Keratinocyte (primary cell): ENCODE data around the gene VPS37C. TPM values are rescaled to one million over a fixed set of nuclear protein-coding genes. Genes with fewer than 3 reads are reported as not detected.

Experiments
- DNase-seq: peaks from one replicate; pipeline ENCODE4 v3.0.0-alpha.2; 2011; ENCODE audit warnings: low read depth, missing footprints, low spot score
- FAIRE-seq: peaks from 2 replicates; lab custom pipeline; 2011; peaks lifted over from hg19 to GRCh38; lab: Jason Lieb, UNC
- H2AFZ ChIP-seq: 2 replicates; pipeline ENCODE4 v1.6.0; 2012; ENCODE audit warnings: low read length, control low read depth, inconsistent platforms; ENCODE audit not compliant: control insufficient read depth
- H3K27ac ChIP-seq: 2 replicates; pipeline ENCODE4 v1.5.1; 2011; ENCODE audit warnings: low read length; ENCODE audit not compliant: control insufficient read depth, insufficient read depth
- H3K27me3 ChIP-seq: 3 replicates; pipeline ENCODE4 v1.6.0; 2011; ENCODE audit warnings: low read length; ENCODE audit not compliant: control insufficient read depth, insufficient read depth; ENCODE audit errors: extremely low read depth
- H3K36me3 ChIP-seq, 2 experiments: 2 replicates in 1 of 2; 3 replicates in 1 of 2; pipeline ENCODE4 v1.5.1; 2011; ENCODE audit warnings: low read length in 2 of 2, mild to moderate bottlenecking in 1 of 2; ENCODE audit not compliant: control insufficient read depth in 2 of 2, insufficient read depth in 2 of 2; ENCODE audit errors: extremely low read depth in 1 of 2
- H3K4me1 ChIP-seq: 3 replicates; pipeline ENCODE4 v1.5.1; 2011; ENCODE audit warnings: low read length; ENCODE audit not compliant: control insufficient read depth, insufficient read depth; ENCODE audit errors: extremely low read depth
- H3K4me2 ChIP-seq: 3 replicates; pipeline ENCODE4 v1.6.0; 2011; ENCODE audit warnings: low read depth, low read length; ENCODE audit not compliant: control insufficient read depth, insufficient read depth; ENCODE audit errors: extremely low read depth
- H3K4me3 ChIP-seq, 3 experiments: fragments of 200-600 bp in 1 of 3; sonication (generic) in 1 of 3; 2 replicates in 2 of 3; 3 replicates in 1 of 3; pipeline ENCODE4 v1.5.1; 2011 to 2016; ENCODE audit warnings: low read length in 3 of 3, mild to moderate bottlenecking in 3 of 3, control low read depth in 2 of 3, inconsistent platforms in 1 of 3, low read depth in 1 of 3, mixed read lengths in 1 of 3, mixed run types in 1 of 3, moderate library complexity in 1 of 3; ENCODE audit not compliant: control insufficient read depth in 2 of 3, insufficient read depth in 2 of 3; ENCODE audit errors: extremely low read depth in 1 of 3
- H3K79me2 ChIP-seq: 2 replicates; pipeline ENCODE4 v1.6.0; 2012; ENCODE audit warnings: low read length; ENCODE audit not compliant: control insufficient read depth, insufficient read depth
- H3K9ac ChIP-seq: 3 replicates; pipeline ENCODE4 v1.6.0; 2011; ENCODE audit warnings: low read length; ENCODE audit not compliant: control insufficient read depth, insufficient read depth; ENCODE audit errors: extremely low read depth
- H3K9me1 ChIP-seq: 3 replicates; pipeline ENCODE4 v1.6.0; 2011; ENCODE audit warnings: low read length; ENCODE audit not compliant: control insufficient read depth, insufficient read depth; ENCODE audit errors: extremely low read depth
- H3K9me3 ChIP-seq: 2 replicates; pipeline ENCODE4 v1.5.1; 2012; ENCODE audit warnings: low read depth, low read length; ENCODE audit not compliant: control insufficient read depth
- H4K20me1 ChIP-seq: 3 replicates; pipeline ENCODE4 v1.6.0; 2011; ENCODE audit warnings: low read length; ENCODE audit not compliant: control insufficient read depth, insufficient read depth; ENCODE audit errors: extremely low read depth
- CTCF ChIP-seq, 3 experiments: IDR thresholded peaks in 1 of 3; conservative IDR thresholded peaks in 1 of 3; optimal IDR thresholded peaks in 1 of 3; 2 replicates in 2 of 3; 3 replicates in 1 of 3; pipeline versions ENCODE3 to v1.5.1; 2011; ENCODE audit warnings: low read length in 3 of 3, mild to moderate bottlenecking in 3 of 3, moderate library complexity in 2 of 3, control low read depth in 1 of 3, inconsistent platforms in 1 of 3; ENCODE audit not compliant: insufficient read depth in 2 of 3; ENCODE audit errors: extremely low read depth in 1 of 3
- EZH2 ChIP-seq: IDR thresholded peaks from one replicate; pipeline ENCODE4 v1.6.1; 2012; ENCODE audit warnings: inconsistent platforms, mild to moderate bottlenecking, low read length, moderate library complexity
- dilution Hi-C: fragments of 300-500 bp; cut with MboI; formaldehyde crosslinking; loops from one replicate; pipeline ENCODE4 v1.7.0; 2020; ENCODE audit warnings: low sequenced_read_pairs; ENCODE audit not compliant: extremely low pct_ligation_motif_present
- polyA plus RNA-seq, 5 experiments: library from polyadenylated mRNA; depleted of rRNA in 3 of 5; stranded (reverse) in 3 of 5; stranded (forward) in 1 of 5; unstranded in 1 of 5; fragments of >200 nt; gene quantifications; 1 replicate in 1 of 5; 2 replicates in 3 of 5; 3 replicates in 1 of 5; pipeline versions ENCODE4 v1.2.1 to v1.2.3, GENCODE V29; 2011 to 2012; ENCODE audit warnings: missing spikeins in 2 of 5, low read depth in 1 of 5, low replicate concordance in 1 of 5

The VPS37C gene
- polyA plus RNA-seq, 1 donor (not counting 4 experiments of a cell fraction or from before 2014, with no cell fraction given) = 8.0 TPM

- H3K9me3 ChIP-seq = no peaks in the 10 kb centered on the region
- no peak for FAIRE-seq
These were observed 70.7 kb downstream of the VPS37C start for GRCh38 chr11:61090521-61090920.

GRCh38 chr11:61089806-61090491 is 71.3 kb downstream of the VPS37C start:
- Histone ChIP-seq H3K9ac (no peak overlapping the region), H3K9me3 (no peaks in the 10 kb centered on the region), H3K4me2 (no peak overlapping the region), H3K27me3 (no peaks in the 10 kb centered on the region), H3K36me3 (no peaks in the 10 kb centered on the region), H3K4me1 (no peaks in the 10 kb centered on the region), H3K4me3 (no peak overlapping the region), H2AFZ (no peak overlapping the region), H4K20me1 (no peaks in the 10 kb centered on the region), H3K79me2 (no peaks in the 10 kb centered on the region), H3K9me1 (no peaks in the 10 kb centered on the region), H3K27ac (no peak overlapping the region)
- DNase-seq = no peak
- dilution Hi-C loops = no loop called here
- no peak for TF ChIP-seq EZH2
- no peak for TF ChIP-seq CTCF (optimal IDR thresholded peaks at IDR 0.05 in 1 of 3, IDR thresholded peaks at IDR 0.05 in 1 of 3, conservative IDR thresholded peaks at IDR 0.05 in 1 of 3; ENCODE audit: extremely low read depth in 1 of 3, insufficient read depth in 2 of 3, low read length in 3 of 3)
- FAIRE-seq = no peak

More at GRCh38 chr11:61090521-61090920, 70.7 kb downstream of the VPS37C start:
- no peaks in the 10 kb centered on the region for H3K27me3 ChIP-seq
- no peaks in the 10 kb centered on the region for H3K9me1 ChIP-seq
- no peak for TF ChIP-seq EZH2
- TF ChIP-seq CTCF (optimal IDR thresholded peaks at IDR 0.05 in 1 of 3, IDR thresholded peaks at IDR 0.05 in 1 of 3, conservative IDR thresholded peaks at IDR 0.05 in 1 of 3; ENCODE audit: extremely low read depth in 1 of 3, insufficient read depth in 2 of 3, low read length in 3 of 3) = no peak
- H3K4me3 ChIP-seq = no peak overlapping the region
- H3K79me2 ChIP-seq = no peaks in the 10 kb centered on the region
- no peaks in the 10 kb centered on the region for H3K4me1 ChIP-seq
- H3K36me3 ChIP-seq = no peaks in the 10 kb centered on the region
- H3K9ac ChIP-seq = no peak overlapping the region
- H4K20me1 ChIP-seq = no peaks in the 10 kb centered on the region
- dilution Hi-C loops = no loop called here
- no peak for DNase-seq
- no peak overlapping the region for H3K4me2 ChIP-seq
- H2AFZ ChIP-seq = no peak overlapping the region
- no peak overlapping the region for H3K27ac ChIP-seq
